Thyroid gland (tissue), 4 donors: ENCODE measurements around the gene ANTXR2.

Source experiments
- POLR2A ChIP-seq, 2 donors: fragments of 450-650 bp; IDR thresholded peaks; one replicate each; pipeline ENCODE4 v1.6.1; 2017; ENCODE audit warnings: antibody characterized with exemption in 2 of 2, mild to moderate bottlenecking in 2 of 2, moderate library complexity in 1 of 2
- TF ChIP-seq, protein P1 (sequence below), 6 experiments: fragments of 200-600 bp in 3 of 6; fragments of 450-650 bp in 3 of 6; sonication (generic) in 3 of 6; IDR thresholded peaks; one replicate each; pipeline ENCODE4 v1.5.1; 2016 to 2019; ENCODE audit warnings: antibody characterized with exemption in 6 of 6, mild to moderate bottlenecking in 2 of 6, inconsistent platforms in 1 of 6, moderate library complexity in 1 of 6

DNA sequence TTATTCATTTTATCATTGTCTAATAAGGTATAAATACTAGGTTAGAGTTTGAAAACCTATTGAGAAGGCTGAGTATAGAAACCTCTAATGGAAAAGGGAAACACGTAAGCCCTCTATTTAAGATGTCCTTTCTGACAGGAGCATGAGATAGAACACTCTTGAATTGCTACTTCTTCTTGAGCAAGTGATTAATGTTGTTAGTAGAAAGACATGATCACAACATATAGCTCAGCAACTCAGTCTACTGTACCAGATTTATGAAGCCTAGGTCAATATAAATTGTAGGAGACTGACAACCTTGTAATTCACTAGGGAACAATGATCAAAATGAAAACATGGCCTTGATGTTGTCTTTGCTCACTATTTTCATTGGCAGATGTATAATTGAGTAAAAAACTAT lies 189.7 kb downstream of the ANTXR2 start:
- TF ChIP-seq, protein P1, sequence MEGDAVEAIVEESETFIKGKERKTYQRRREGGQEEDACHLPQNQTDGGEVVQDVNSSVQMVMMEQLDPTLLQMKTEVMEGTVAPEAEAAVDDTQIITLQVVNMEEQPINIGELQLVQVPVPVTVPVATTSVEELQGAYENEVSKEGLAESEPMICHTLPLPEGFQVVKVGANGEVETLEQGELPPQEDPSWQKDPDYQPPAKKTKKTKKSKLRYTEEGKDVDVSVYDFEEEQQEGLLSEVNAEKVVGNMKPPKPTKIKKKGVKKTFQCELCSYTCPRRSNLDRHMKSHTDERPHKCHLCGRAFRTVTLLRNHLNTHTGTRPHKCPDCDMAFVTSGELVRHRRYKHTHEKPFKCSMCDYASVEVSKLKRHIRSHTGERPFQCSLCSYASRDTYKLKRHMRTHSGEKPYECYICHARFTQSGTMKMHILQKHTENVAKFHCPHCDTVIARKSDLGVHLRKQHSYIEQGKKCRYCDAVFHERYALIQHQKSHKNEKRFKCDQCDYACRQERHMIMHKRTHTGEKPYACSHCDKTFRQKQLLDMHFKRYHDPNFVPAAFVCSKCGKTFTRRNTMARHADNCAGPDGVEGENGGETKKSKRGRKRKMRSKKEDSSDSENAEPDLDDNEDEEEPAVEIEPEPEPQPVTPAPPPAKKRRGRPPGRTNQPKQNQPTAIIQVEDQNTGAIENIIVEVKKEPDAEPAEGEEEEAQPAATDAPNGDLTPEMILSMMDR (IDR thresholded peaks at IDR 0.05), result no peak
- TF ChIP-seq POLR2A (IDR thresholded peaks at IDR 0.05), result no peak
